ENCODE measurements around the gene LPP.
"Not testable (repeated sequence)": the region's sequence is repeated elsewhere in the genome, so short reads cannot be mapped to it uniquely, and the experiment has no call there.

Gene LPP

DNA sequence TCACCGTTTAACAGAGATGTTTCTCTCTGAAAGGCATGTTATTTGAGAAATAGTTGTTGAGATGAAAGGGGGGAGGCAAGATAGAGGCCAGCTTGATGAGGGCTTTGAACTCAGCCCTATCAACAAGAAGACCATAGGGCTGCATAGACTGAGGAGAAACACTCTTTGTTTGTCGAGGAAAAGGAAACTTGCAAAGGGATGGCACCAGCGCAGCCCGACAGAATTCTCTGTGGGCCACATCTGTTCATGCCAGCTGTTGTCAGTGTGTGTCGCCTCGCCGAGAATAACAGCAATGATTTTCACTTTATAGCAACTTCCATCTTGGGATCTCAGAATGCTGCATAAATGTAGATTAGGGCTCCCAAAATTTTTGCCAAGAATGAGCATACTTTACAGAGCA lies 539.5 kb downstream of the LPP start:
- DNase-seq (ENCODE audit: low read depth in 3 of 3, low spot score in 1 of 3) = no peak

GRCh38 chr3:188695241-188695640 lies 541.3 kb downstream of the LPP start:
- DNase-seq (ENCODE audit: low read depth in 3 of 3, low spot score in 1 of 3) = no peak

DNA sequence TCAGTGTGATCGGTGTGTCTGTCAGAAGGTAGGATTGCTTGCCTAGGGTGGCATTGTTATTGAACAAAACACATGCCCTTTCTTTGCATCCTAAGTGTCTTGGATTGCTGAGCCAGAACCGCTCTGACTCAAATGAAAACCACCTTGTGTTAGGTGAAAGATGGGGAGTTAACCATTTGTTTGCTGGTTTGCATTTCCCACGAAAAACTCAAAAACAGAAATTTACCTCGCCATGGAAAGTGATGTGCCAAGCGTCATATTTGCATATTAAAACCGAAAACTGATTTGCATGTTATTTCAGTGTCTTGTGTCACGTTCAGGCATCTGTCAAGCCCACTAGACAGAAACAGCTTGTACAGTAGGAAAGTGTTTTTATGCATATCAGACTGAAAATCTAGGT lies 543.2 kb downstream of the LPP start:
- no peak for DNase-seq (ENCODE audit: low read depth in 3 of 3, low spot score in 1 of 3)

GRCh38 chr3:188698436-188698835 lies 544.5 kb downstream of the LPP start:
- no peak for DNase-seq (ENCODE audit: low read depth in 3 of 3, low spot score in 1 of 3)

- DNase-seq (ENCODE audit: low read depth in 3 of 3, low spot score in 1 of 3) = no peak
These were observed 546.5 kb downstream of the LPP start for GRCh38 chr3:188700501-188700900.

DNA sequence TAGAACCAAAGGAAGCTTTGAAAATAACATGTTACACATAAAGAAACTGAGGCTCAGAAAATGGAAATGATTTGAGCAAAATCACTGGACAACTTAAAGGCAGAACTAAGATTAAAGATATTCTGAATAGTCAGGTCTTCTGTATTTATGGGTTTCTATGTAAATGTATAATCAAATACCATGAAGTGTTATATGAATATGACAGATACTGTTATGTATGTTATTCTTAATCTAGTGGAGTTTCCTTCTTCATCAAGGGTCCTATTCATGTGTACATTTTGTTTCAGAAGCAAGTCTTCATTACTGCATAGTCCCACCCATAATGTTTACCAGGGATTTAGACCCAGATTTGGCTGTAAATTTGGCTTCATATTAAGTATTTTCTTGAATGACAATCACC lies 547.0 kb downstream of the LPP start:
- DNase-seq (ENCODE audit: low read depth in 3 of 3, low spot score in 1 of 3) = no peak

GRCh38 chr3:188701485-188701969 lies 547.6 kb downstream of the LPP start:
- DNase-seq (ENCODE audit: low read depth in 3 of 3, low spot score in 1 of 3) = no peak

DNA sequence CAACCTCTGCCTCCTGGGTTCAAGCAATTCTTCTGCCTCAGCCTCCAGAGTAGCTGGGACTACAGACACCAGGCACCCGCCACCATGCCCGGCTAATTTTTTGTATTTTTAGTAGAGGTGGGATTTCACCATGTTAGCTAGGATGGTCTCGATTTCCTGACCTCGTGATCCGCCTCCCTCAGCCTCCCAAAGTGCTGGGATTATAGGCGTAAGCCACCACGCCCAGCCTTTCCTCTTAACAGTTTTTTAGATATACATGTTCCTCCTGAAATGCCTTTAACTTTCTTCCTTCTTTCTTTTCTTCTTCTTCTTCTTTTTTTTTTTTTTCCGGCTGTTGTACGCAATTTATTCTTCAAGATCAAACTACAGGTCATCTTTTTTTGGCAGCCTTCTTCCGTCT lies 548.1 kb downstream of the LPP start:
- DNase-seq (ENCODE audit: low read depth in 3 of 3, low spot score in 1 of 3) = not testable (repeated sequence)

- DNase-seq (ENCODE audit: low read depth in 3 of 3, low spot score in 1 of 3) = no peak
These were observed 552.2 kb downstream of the LPP start for GRCh38 chr3:188706176-188706575.

- no peak for DNase-seq (ENCODE audit: low read depth in 3 of 3, low spot score in 1 of 3)
These were observed 552.6 kb downstream of the LPP start for GRCh38 chr3:188706599-188706998.

GRCh38 chr3:188707381-188708288 lies 553.7 kb downstream of the LPP start:
- no peak for DNase-seq (ENCODE audit: low read depth in 3 of 3, low spot score in 1 of 3)

- no peak for DNase-seq (ENCODE audit: low read depth in 3 of 3, low spot score in 1 of 3)
These were observed 557.9 kb downstream of the LPP start for GRCh38 chr3:188711881-188712247.

DNA sequence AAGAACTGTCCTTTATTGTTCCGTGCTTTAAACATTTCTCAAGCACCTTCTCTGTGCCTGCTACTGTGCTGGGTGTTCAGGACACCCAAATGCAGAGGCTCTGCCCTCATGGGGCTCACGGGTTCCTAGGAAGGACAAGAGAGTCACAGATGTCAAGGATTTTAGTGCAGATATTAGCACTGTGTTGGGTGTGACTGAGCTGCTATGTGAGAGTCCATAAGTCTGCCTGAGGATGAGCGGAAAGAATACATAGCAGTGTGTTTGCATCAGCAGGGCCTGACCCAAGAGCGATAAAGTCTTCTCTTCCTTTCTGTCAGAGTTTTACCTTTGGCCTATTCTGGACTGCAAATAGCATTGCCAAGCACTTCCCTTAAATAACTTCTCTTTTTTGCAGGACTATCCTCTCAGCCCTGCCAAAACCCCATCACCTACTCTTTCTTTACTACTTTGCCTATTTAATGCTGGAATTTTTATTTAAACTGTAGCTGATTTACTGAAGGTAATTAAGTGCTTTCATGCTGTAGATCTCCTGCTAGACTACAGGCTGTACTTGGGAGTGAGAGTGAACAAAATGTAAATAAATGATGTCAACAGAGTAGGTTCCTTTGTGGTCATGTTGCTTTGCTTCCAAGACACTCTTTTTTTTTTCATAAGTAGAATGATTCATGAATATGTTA lies 558.4 kb downstream of the LPP start:
- DNase-seq (ENCODE audit: low read depth in 3 of 3, low spot score in 1 of 3) = no peak

- DNase-seq (ENCODE audit: low read depth in 3 of 3, low spot score in 1 of 3) = no peak
These were observed 559.0 kb downstream of the LPP start for GRCh38 chr3:188712991-188713390.

GRCh38 chr3:188719545-188719944 lies 565.6 kb downstream of the LPP start:
- no peak for DNase-seq (ENCODE audit: low read depth in 3 of 3, low spot score in 1 of 3)

- no peak for DNase-seq (ENCODE audit: low read depth in 3 of 3, low spot score in 1 of 3)
These were observed 566.3 kb downstream of the LPP start for GRCh38 chr3:188720215-188720614.

DNA sequence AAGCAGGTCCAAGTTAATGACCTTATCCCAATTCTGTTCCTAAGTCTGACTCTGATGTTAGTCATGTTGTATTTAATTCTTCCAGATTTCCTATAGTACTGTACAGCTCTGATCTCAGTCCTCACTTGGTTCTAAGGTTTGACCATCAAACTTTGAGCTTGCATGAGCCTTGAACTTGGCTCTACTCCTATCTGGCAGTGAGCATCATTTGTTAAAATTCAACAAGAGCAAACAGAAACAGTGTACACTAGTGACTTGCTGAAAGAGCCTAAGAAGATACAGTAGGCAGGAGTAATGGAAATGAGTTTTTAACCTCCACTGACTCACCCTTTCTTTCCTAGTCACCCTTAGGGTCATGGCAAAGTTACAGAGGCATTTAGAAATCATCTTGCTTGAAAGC lies 566.7 kb downstream of the LPP start:
- DNase-seq (ENCODE audit: low read depth in 3 of 3, low spot score in 1 of 3) = no peak

GRCh38 chr3:188721312-188721711 lies 567.4 kb downstream of the LPP start:
- no peak for DNase-seq (ENCODE audit: low read depth in 3 of 3, low spot score in 1 of 3)

GRCh38 chr3:188721990-188722389 lies 568.0 kb downstream of the LPP start:
- DNase-seq (ENCODE audit: low read depth in 3 of 3, low spot score in 1 of 3) = no peak

GRCh38 chr3:188722963-188723362 lies 569.0 kb downstream of the LPP start:
- DNase-seq (ENCODE audit: low read depth in 3 of 3, low spot score in 1 of 3) = no peak

GRCh38 chr3:188727052-188727451 lies 573.1 kb downstream of the LPP start:
- DNase-seq (ENCODE audit: low read depth in 3 of 3, low spot score in 1 of 3) = no peak

DNA sequence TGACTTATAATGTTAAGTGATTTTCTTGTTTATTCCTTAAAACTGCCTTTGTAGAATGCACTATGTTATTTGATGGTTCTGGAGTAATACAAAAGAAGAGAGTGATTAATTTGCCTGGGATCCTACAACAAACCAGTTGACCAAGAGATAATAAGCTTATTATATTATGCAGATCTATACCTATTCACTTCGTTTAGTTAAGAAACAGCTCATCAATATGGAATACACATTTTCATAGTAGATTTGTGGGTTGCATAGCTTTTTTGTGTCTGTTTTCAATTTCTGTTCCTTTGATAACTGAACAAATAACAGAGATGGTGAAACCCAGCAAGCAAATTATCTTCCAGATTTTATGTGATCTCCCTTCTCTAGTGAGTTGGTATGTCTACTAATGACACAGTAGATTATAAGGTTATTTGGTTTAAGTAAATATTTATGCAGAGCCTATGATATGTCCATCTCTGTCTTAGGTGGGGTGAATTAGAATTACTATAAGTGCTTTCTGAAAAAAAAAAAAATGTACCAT lies 574.5 kb downstream of the LPP start:
- no peak for DNase-seq (ENCODE audit: low read depth in 3 of 3, low spot score in 1 of 3)
